Astrocyte (in vitro differentiated cells and primary cell): ENCODE results near the gene ARHGAP12. TPM values are rescaled to one million over a fixed set of nuclear protein-coding genes. Genes with fewer than 3 reads are reported as not detected.

Source experiments
- DNase-seq: peaks from one replicate; pipeline ENCODE4 v3.0.0-alpha.2; 2010; ENCODE audit warnings: low read depth
- FAIRE-seq: peaks from 2 replicates; lab custom pipeline; 2011; peaks lifted over from hg19 to GRCh38; lab: Jason Lieb, UNC
- H2AFZ ChIP-seq: 2 replicates; pipeline ENCODE4 v1.6.0; 2012; ENCODE audit warnings: low read depth, low read length, inconsistent platforms
- H3K27ac ChIP-seq: 2 replicates; pipeline ENCODE4 v1.5.1; 2011; ENCODE audit warnings: low read depth, low read length, inconsistent platforms
- H3K27me3 ChIP-seq: 2 replicates; pipeline ENCODE4 v1.6.0; 2011; ENCODE audit warnings: low read length, inconsistent platforms; ENCODE audit not compliant: insufficient read depth
- H3K36me3 ChIP-seq: 2 replicates; pipeline ENCODE4 v1.5.1; 2011; ENCODE audit warnings: low read length, inconsistent platforms; ENCODE audit not compliant: insufficient read depth
- H3K4me1 ChIP-seq: 2 replicates; pipeline ENCODE4 v1.5.1; 2011; ENCODE audit warnings: low read length, inconsistent platforms; ENCODE audit not compliant: insufficient read depth
- H3K4me2 ChIP-seq: 2 replicates; pipeline ENCODE4 v1.6.0; 2012; ENCODE audit warnings: low read length, inconsistent platforms
- H3K4me3 ChIP-seq: 2 replicates; pipeline ENCODE4 v1.5.1; 2011; ENCODE audit warnings: low read depth, mild to moderate bottlenecking, low read length, inconsistent platforms; ENCODE audit not compliant: insufficient read depth
- H3K79me2 ChIP-seq: 2 replicates; pipeline ENCODE4 v1.6.0; 2012; ENCODE audit warnings: mild to moderate bottlenecking, low read length, inconsistent platforms; ENCODE audit not compliant: insufficient read depth
- H3K9ac ChIP-seq: 2 replicates; pipeline ENCODE4 v1.6.0; 2012; ENCODE audit warnings: mild to moderate bottlenecking, low read length, inconsistent platforms
- H3K9me3 ChIP-seq: 2 replicates; pipeline ENCODE4 v1.5.1; 2012; ENCODE audit warnings: low read depth, mild to moderate bottlenecking, low read length, inconsistent platforms; ENCODE audit not compliant: insufficient read depth
- H4K20me1 ChIP-seq: 2 replicates; pipeline ENCODE4 v1.6.0; 2012; ENCODE audit warnings: low read length, inconsistent platforms; ENCODE audit not compliant: insufficient read depth
- H3K27ac Mint-ChIP-seq: one replicate; pipeline ENCODE4 v1.8.0; 2021; ENCODE audit warnings: mild to moderate bottlenecking, mixed read lengths; ENCODE audit not compliant: unreplicated experiment
- H3K27me3 Mint-ChIP-seq: one replicate; pipeline ENCODE4 v1.8.0; 2021; ENCODE audit warnings: low read depth, mixed read lengths; ENCODE audit not compliant: unreplicated experiment
- H3K36me3 Mint-ChIP-seq: one replicate; pipeline ENCODE4 v1.8.0; 2021; ENCODE audit warnings: low read depth, mixed read lengths; ENCODE audit not compliant: unreplicated experiment
- H3K4me1 Mint-ChIP-seq: one replicate; pipeline ENCODE4 v1.8.0; 2021; ENCODE audit warnings: low read depth, mixed read lengths; ENCODE audit not compliant: unreplicated experiment
- H3K4me3 Mint-ChIP-seq: one replicate; pipeline ENCODE4 v1.8.0; 2021; ENCODE audit warnings: mild to moderate bottlenecking, moderate library complexity, mixed read lengths; ENCODE audit not compliant: unreplicated experiment
- H3K9me3 Mint-ChIP-seq: one replicate; pipeline ENCODE4 v1.8.0; 2021; ENCODE audit warnings: mild to moderate bottlenecking, mixed read lengths; ENCODE audit not compliant: unreplicated experiment
- EZH2 ChIP-seq: IDR thresholded peaks from 2 replicates; pipeline ENCODE4 v1.6.1; 2012; ENCODE audit warnings: mild to moderate bottlenecking, low read length, inconsistent platforms; ENCODE audit not compliant: insufficient read depth
- total RNA-seq: library from RNA; stranded (reverse); gene quantifications from 2 replicates; pipeline ENCODE4 v1.2.1, GENCODE V29; 2021
- TF ChIP-seq, protein P1 (sequence below): IDR thresholded peaks from 2 replicates; pipeline ENCODE4 v1.5.1; 2011; ENCODE audit warnings: low read depth, mild to moderate bottlenecking, inconsistent platforms, low read length, moderate library complexity; ENCODE audit not compliant: insufficient read depth

The ARHGAP12 gene
- total RNA-seq, 1 donor from 2014 or later = 24.9 TPM

DNA sequence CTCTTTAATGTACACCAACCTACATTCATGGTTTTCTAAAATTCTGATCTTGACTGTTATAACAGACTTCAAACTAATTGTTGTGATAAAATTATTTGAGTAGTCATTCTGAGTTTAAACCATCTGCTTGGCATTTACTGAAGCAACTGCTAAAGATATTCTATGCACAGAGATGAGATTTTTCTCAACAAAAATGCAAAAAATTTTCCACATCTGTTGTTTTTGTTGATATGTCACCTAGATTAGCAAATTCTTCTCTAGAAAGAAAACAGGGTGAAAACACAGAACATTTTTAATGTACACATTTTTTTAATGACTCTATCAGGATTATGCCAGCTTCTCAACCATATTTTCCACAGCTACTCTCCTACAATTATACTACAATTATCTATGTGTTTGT is 42.7 kb downstream of the ARHGAP12 start:
- peaks cover 23% of the 10 kb centered on the region for H3K4me1 Mint-ChIP-seq
- DNase-seq (no peak), FAIRE-seq (no peak)
- no peaks in the 10 kb centered on the region for H3K9me3 Mint-ChIP-seq
- Histone ChIP-seq H3K36me3 (no peaks in the 10 kb centered on the region), H2AFZ (no peak overlapping the region), H3K79me2 (peaks cover 42% of the 10 kb centered on the region), H3K4me1 (no peaks in the 10 kb centered on the region), H3K9ac (no peak overlapping the region), H3K4me2 (no peak overlapping the region), H3K9me3 (no peaks in the 10 kb centered on the region), H3K4me3 (no peak overlapping the region), H3K27me3 (no peaks in the 10 kb centered on the region), H3K27ac (no peak overlapping the region), H4K20me1 (peaks cover 17% of the 10 kb centered on the region)
- TF ChIP-seq, protein P1, sequence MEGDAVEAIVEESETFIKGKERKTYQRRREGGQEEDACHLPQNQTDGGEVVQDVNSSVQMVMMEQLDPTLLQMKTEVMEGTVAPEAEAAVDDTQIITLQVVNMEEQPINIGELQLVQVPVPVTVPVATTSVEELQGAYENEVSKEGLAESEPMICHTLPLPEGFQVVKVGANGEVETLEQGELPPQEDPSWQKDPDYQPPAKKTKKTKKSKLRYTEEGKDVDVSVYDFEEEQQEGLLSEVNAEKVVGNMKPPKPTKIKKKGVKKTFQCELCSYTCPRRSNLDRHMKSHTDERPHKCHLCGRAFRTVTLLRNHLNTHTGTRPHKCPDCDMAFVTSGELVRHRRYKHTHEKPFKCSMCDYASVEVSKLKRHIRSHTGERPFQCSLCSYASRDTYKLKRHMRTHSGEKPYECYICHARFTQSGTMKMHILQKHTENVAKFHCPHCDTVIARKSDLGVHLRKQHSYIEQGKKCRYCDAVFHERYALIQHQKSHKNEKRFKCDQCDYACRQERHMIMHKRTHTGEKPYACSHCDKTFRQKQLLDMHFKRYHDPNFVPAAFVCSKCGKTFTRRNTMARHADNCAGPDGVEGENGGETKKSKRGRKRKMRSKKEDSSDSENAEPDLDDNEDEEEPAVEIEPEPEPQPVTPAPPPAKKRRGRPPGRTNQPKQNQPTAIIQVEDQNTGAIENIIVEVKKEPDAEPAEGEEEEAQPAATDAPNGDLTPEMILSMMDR = no peak
- no peak for TF ChIP-seq EZH2
- H3K27ac Mint-ChIP-seq = no peak overlapping the region
- peaks cover 5% of the 10 kb centered on the region for H3K36me3 Mint-ChIP-seq
- H3K4me3 Mint-ChIP-seq = no peak overlapping the region
- H3K27me3 Mint-ChIP-seq = no peaks in the 10 kb centered on the region

DNA sequence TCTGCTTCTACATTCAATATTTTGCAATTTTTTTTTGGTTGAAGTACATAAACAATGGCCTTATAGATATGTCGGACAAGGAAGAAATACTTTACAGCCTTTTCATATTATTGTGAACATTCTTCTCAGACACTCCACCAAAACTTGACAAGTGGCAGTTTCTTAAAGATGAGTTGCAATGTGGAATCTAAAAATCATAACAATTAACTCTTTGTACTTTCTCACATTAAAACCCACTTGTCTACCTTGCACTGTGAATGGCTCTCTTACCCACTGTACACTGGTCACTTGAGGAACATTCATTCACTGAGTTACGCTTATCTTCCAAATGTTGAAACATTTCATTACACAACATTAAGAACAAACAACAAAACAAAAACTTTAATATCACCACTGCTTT is 44.2 kb downstream of the ARHGAP12 start:
- no peak overlapping the region for H3K4me3 Mint-ChIP-seq
- Histone ChIP-seq H3K27me3 (no peaks in the 10 kb centered on the region), H4K20me1 (peaks cover 10% of the 10 kb centered on the region), H3K4me1 (no peaks in the 10 kb centered on the region), H2AFZ (no peak overlapping the region), H3K27ac (no peak overlapping the region), H3K9me3 (no peaks in the 10 kb centered on the region), H3K4me2 (no peak overlapping the region), H3K79me2 (peaks cover 34% of the 10 kb centered on the region), H3K4me3 (no peak overlapping the region), H3K36me3 (no peaks in the 10 kb centered on the region), H3K9ac (no peak overlapping the region)
- no peaks in the 10 kb centered on the region for H3K9me3 Mint-ChIP-seq
- no peak overlapping the region for H3K27ac Mint-ChIP-seq
- FAIRE-seq (no peak), DNase-seq (no peak)
- peaks cover 23% of the 10 kb centered on the region for H3K4me1 Mint-ChIP-seq
- TF ChIP-seq, protein P1 = no peak
- H3K27me3 Mint-ChIP-seq = no peaks in the 10 kb centered on the region
- peaks cover 5% of the 10 kb centered on the region for H3K36me3 Mint-ChIP-seq

- peaks cover 5% of the 10 kb centered on the region for H3K36me3 Mint-ChIP-seq
- Histone ChIP-seq H3K9me3 (no peaks in the 10 kb centered on the region), H3K4me1 (no peaks in the 10 kb centered on the region), H3K4me3 (no peak overlapping the region), H3K27ac (no peak overlapping the region), H3K27me3 (no peaks in the 10 kb centered on the region), H2AFZ (no peak overlapping the region), H3K79me2 (peaks cover 30% of the 10 kb centered on the region), H3K4me2 (no peak overlapping the region), H3K36me3 (no peaks in the 10 kb centered on the region), H4K20me1 (peaks cover 10% of the 10 kb centered on the region), H3K9ac (no peak overlapping the region)
- H3K9me3 Mint-ChIP-seq = no peaks in the 10 kb centered on the region
- DNase-seq (no peak), FAIRE-seq (no peak)
- H3K4me1 Mint-ChIP-seq = peaks cover 20% of the 10 kb centered on the region
- TF ChIP-seq, protein P1 = no peak
- TF ChIP-seq EZH2 = no peak
- H3K27ac Mint-ChIP-seq = peak overlapping the region; percentile 68
- H3K4me3 Mint-ChIP-seq = peak overlapping the region; percentile 54
- no peaks in the 10 kb centered on the region for H3K27me3 Mint-ChIP-seq
Measured at GRCh38 chr10:31883397-31883796, 45.2 kb downstream of the ARHGAP12 start.
